K562 (cell line): ENCODE measurements around the gene GMDS. TPM values are rescaled to one million over a fixed set of nuclear protein-coding genes. Genes with fewer than 3 reads are reported as not detected.

Source experiments
- ATAC-seq: fragments of 200-7000 bp; cut with Tn5 transposase; 3 replicates; pipeline ENCODE4 v1.9.1; 2020; ENCODE audit warnings: moderate library complexity
- BruUV-seq: library from RNA; stranded (reverse); fragments of 400-500 nt; replicated peaks from 2 replicates; lab custom pipeline; 2021; lab: Mats Ljungman, UMichigan
- CTCF ChIA-PET: fragments of 300-600 bp; formaldehyde crosslinking; extraction: SDS; loops from one replicate; lab custom pipeline; 2021; ENCODE audit warnings: low intra/inter-chr PET ratio; lab: Yijun Ruan, JAX
- POLR2A ChIA-PET: fragments of 300-600, 350-650 bp; sonication (Branson Sonifier 250); formaldehyde crosslinking; extraction: SDS; loops from one replicate; lab custom pipeline; 2021; ENCODE audit warnings: antibody characterized with exemption, inconsistent platforms; lab: Yijun Ruan, JAX
- DNase-seq, 4 experiments: peaks; one replicate each; pipeline versions ENCODE4 v3.0.0 to v3.0.0-alpha.2; 2011 to 2018; ENCODE audit warnings: low spot score in 3 of 4, mixed read lengths in 3 of 4; ENCODE audit errors: extremely low read depth in 1 of 4
- FAIRE-seq: peaks from 2 replicates; lab custom pipeline; 2011; peaks lifted over from hg19 to GRCh38; lab: Jason Lieb, UNC
- H2AFZ ChIP-seq: 2 replicates; pipeline ENCODE4 v1.6.0; 2011; ENCODE audit warnings: low read depth, low read length, control low read depth, inconsistent platforms
- H3K27ac ChIP-seq: fragments of 200-600 bp; 3 replicates; pipeline ENCODE4 v1.8.0; 2011; ENCODE audit warnings: low read depth, mild to moderate bottlenecking, control low read depth, inconsistent platforms, low read length, moderate library complexity, mixed read lengths; ENCODE audit errors: extremely low read depth
- H3K27me3 ChIP-seq, 2 experiments: fragments of 300-600 bp in 1 of 2; 2 replicates in 1 of 2; 3 replicates in 1 of 2; pipeline versions ENCODE4 v1.6.0 to v1.8.0; 2011; ENCODE audit warnings: inconsistent platforms in 2 of 2, low read length in 2 of 2, mild to moderate bottlenecking in 1 of 2, mixed read lengths in 1 of 2, moderate library complexity in 1 of 2; ENCODE audit not compliant: control insufficient read depth in 2 of 2, insufficient read depth in 2 of 2
- H3K36me3 ChIP-seq: fragments of 300-600 bp; 3 replicates; pipeline ENCODE4 v1.8.0; 2011; ENCODE audit warnings: mild to moderate bottlenecking, low read length, inconsistent platforms; ENCODE audit not compliant: control insufficient read depth, insufficient read depth
- H3K4me1 ChIP-seq, 2 experiments: fragments of 200-600 bp in 1 of 2; replicated peaks in 1 of 2; 2 replicates in 1 of 2; 3 replicates in 1 of 2; pipeline versions ENCODE4 v1.5.1 to v1.8.0; 2011; ENCODE audit warnings: inconsistent platforms in 2 of 2, low read length in 2 of 2, mild to moderate bottlenecking in 1 of 2, mixed read lengths in 1 of 2, moderate library complexity in 1 of 2; ENCODE audit not compliant: control insufficient read depth in 2 of 2, insufficient read depth in 2 of 2
- H3K4me2 ChIP-seq: 2 replicates; pipeline ENCODE4 v1.6.1; 2011; ENCODE audit warnings: low read length, control low read depth, inconsistent platforms, mixed read lengths; ENCODE audit not compliant: insufficient read depth
- H3K4me3 ChIP-seq: fragments of 200-600 bp; sonication (generic), shearing (Covaris generic); 2 replicates; pipeline ENCODE4 v1.5.1; 2016; ENCODE audit warnings: control low read depth, inconsistent platforms
- H3K79me2 ChIP-seq: fragments of 200-600 bp; 3 replicates; pipeline ENCODE4 v1.8.0; 2011; ENCODE audit warnings: low read length, inconsistent platforms; ENCODE audit not compliant: control insufficient read depth, insufficient read depth
- H3K9ac ChIP-seq, 2 experiments: 2 replicates each; pipeline versions ENCODE4 v1.6.0 to v1.6.1; 2011; ENCODE audit warnings: low read depth in 2 of 2, low read length in 2 of 2, control low read depth in 1 of 2, inconsistent platforms in 1 of 2, mild to moderate bottlenecking in 1 of 2, mixed read lengths in 1 of 2; ENCODE audit not compliant: insufficient read depth in 1 of 2
- H3K9me1 ChIP-seq: one replicate; pipeline ENCODE4 v1.6.0; 2011; ENCODE audit warnings: inconsistent platforms, mild to moderate bottlenecking, low read length, moderate library complexity; ENCODE audit not compliant: control insufficient read depth, insufficient read depth
- H3K9me3 ChIP-seq: replicated peaks from 2 replicates; pipeline ENCODE4 v1.5.1; 2011; ENCODE audit warnings: low read depth, low read length, inconsistent platforms; ENCODE audit not compliant: control insufficient read depth, insufficient read depth
- H4K20me1 ChIP-seq: replicated peaks from 2 replicates; pipeline ENCODE4 v1.6.1; 2011; ENCODE audit warnings: low read length, inconsistent platforms, mixed read lengths; ENCODE audit not compliant: control insufficient read depth, insufficient read depth
- BCL6 ChIP-seq: fragments of 250-450 bp; sonication (Bioruptor Pico); IDR thresholded peaks from 2 replicates; pipeline ENCODE4 v1.4.0; 2020
- CBX8 ChIP-seq: fragments of 200-600 bp; sonication (generic); IDR thresholded peaks from 2 replicates; pipeline ENCODE4 v1.6.1; 2012; ENCODE audit warnings: borderline replicate concordance, mixed run types, low read depth, mild to moderate bottlenecking, moderate library complexity, mixed read lengths, low read length, control low read depth, inconsistent platforms; ENCODE audit not compliant: poor library complexity, severe bottlenecking; ENCODE audit errors: extremely low read depth
- CHD1 ChIP-seq: fragments of 200-600 bp; sonication (generic); IDR thresholded peaks from one replicate; pipeline ENCODE4 v1.6.1; 2012; ENCODE audit warnings: mild to moderate bottlenecking, moderate library complexity, low read length, inconsistent platforms
- KDM2B ChIP-seq: fragments of 250-450 bp; sonication (Bioruptor Pico); IDR thresholded peaks from 2 replicates; pipeline ENCODE4 v1.8.0; 2021; ENCODE audit warnings: mild to moderate bottlenecking, moderate library complexity
- SMARCA4 ChIP-seq: fragments of 450-650 bp; IDR thresholded peaks from 2 replicates; pipeline ENCODE4 v1.6.1; 2016
- ZBTB1 ChIP-seq: sonication (generic); formaldehyde crosslinking; IDR thresholded peaks from 2 replicates; pipeline ENCODE4 v1.8.1; 2023; ENCODE audit warnings: missing genetic modification reagents, low read depth, mild to moderate bottlenecking, borderline replicate concordance
- ZNF121 ChIP-seq: sonication (generic); formaldehyde crosslinking; conservative IDR thresholded peaks from 2 replicates; pipeline ENCODE4 v1.8.0; 2022; ENCODE audit warnings: missing genetic modification reagents
- ZNF184 ChIP-seq: sonication (generic); formaldehyde crosslinking; IDR thresholded peaks from 2 replicates; pipeline ENCODE4 v1.5.0; 2020; ENCODE audit warnings: missing genetic modification reagents
- ZNF239 ChIP-seq: fragments of 250-450 bp; sonication (Bioruptor Pico); IDR thresholded peaks from 2 replicates; pipeline ENCODE4 v1.4.0; 2020; ENCODE audit warnings: mild to moderate bottlenecking
- WGBS: fragments of 100-300 bp; shearing (Covaris generic); methylation state at CpG from one replicate; pipeline ENCODE4 v1.1.6; 2016; ENCODE audit warnings: low coverage, mixed read lengths; ENCODE audit not compliant: insufficient coverage; ENCODE audit errors: missing lambda C conversion rate; 5-methylcytosine and 5-hydroxymethylcytosine counted together
- in situ Hi-C: fragments of 300-500 bp; cut with MboI; formaldehyde crosslinking; loops from 4 replicates; pipeline ENCODE4 v1.15.0; 2018; ENCODE audit warnings: inconsistent platforms, mixed read lengths
- intact Hi-C: fragments of 100-400 bp; cut with micrococcal nuclease; formaldehyde crosslinking; loops from 2 replicates; pipeline ENCODE4 v1.14.2; 2022
- polyA plus RNA-seq, 8 experiments: library from polyadenylated mRNA; depleted of rRNA in 4 of 8; stranded (reverse) in 5 of 8; unstranded in 3 of 8; fragments of >200 nt; fragmentation: Nextera tagmentation in 2 of 8; fragmentation: Illumina TruSeq in 1 of 8; extraction: Ambion mirVana in 2 of 8; extraction: Trizol in 1 of 8; gene quantifications; 2 replicates each; pipeline versions ENCODE4 v1.2.1 to v1.2.3, GENCODE V29; 2011 to 2014; ENCODE audit warnings: inconsistent platforms in 1 of 8, missing spikeins in 1 of 8
- total RNA-seq, 7 experiments: library from RNA; depleted of rRNA in 6 of 7; stranded (reverse); fragments of >200 nt in 6 of 7; fragmentation: Illumina TruSeq in 2 of 7; extraction: Trizol in 2 of 7; gene quantifications; 2 replicates each; pipeline versions ENCODE4 v1.2.1 to v1.2.3, GENCODE V29; 2011 to 2021; ENCODE audit warnings: low replicate concordance in 1 of 7
- TF ChIP-seq, protein P1 (sequence below): fragments of 250-450 bp; sonication (Bioruptor Pico); IDR thresholded peaks from 2 replicates; pipeline ENCODE4 v1.5.0; 2020; ENCODE audit warnings: mild to moderate bottlenecking, borderline replicate concordance
- TF ChIP-seq, protein P2 (sequence below): fragments of 250-450 bp; sonication (Bioruptor Pico); IDR thresholded peaks from 2 replicates; pipeline ENCODE4 v1.5.0; 2020; ENCODE audit warnings: mild to moderate bottlenecking
- TF ChIP-seq, protein P3 (sequence below): sonication (generic); formaldehyde crosslinking; IDR thresholded peaks from 2 replicates; pipeline ENCODE4 v1.8.0; 2022; ENCODE audit warnings: missing genetic modification reagents, mild to moderate bottlenecking, moderate library complexity, borderline replicate concordance

The GMDS gene
- total and polyA plus RNA-seq, 9 of the 15 experiments (the other 6 are each of a cell fraction or from before 2014, with no cell fraction given): 0.48 to 31.8 (median 13.4) TPM

- POLR2A ChIA-PET: interaction anchor here (1.9 kb wide), 1 partner anchor 9 kb away, joined by 5 read pairs; no protein-coding TSS in a partner anchor
- H3K9me1 ChIP-seq: no peaks in the 10 kb centered on the region
- CTCF ChIA-PET: no interaction called here
Measured at GRCh38 chr6:1849691-1850090, 395.7 kb downstream of the GMDS start.

More at GRCh38 chr6:1849691-1850090, 395.7 kb downstream of the GMDS start:
- H3K9me3 ChIP-seq: no peaks in the 10 kb centered on the region
- DNase-seq: no peak
- H3K4me3 ChIP-seq: no peak overlapping the region
- no peak overlapping the region for H2AFZ ChIP-seq
- TF ChIP-seq ZNF184 (CRISPR knock-in tag) (no peak), ZNF239 (no peak), KDM2B (no peak), CBX8 (no peak), ZBTB1 (no peak), SMARCA4 (no peak), BCL6 (CRISPR knock-in tag) (no peak), ZNF121 (no peak), CHD1 (no peak)
- TF ChIP-seq, protein P1, sequence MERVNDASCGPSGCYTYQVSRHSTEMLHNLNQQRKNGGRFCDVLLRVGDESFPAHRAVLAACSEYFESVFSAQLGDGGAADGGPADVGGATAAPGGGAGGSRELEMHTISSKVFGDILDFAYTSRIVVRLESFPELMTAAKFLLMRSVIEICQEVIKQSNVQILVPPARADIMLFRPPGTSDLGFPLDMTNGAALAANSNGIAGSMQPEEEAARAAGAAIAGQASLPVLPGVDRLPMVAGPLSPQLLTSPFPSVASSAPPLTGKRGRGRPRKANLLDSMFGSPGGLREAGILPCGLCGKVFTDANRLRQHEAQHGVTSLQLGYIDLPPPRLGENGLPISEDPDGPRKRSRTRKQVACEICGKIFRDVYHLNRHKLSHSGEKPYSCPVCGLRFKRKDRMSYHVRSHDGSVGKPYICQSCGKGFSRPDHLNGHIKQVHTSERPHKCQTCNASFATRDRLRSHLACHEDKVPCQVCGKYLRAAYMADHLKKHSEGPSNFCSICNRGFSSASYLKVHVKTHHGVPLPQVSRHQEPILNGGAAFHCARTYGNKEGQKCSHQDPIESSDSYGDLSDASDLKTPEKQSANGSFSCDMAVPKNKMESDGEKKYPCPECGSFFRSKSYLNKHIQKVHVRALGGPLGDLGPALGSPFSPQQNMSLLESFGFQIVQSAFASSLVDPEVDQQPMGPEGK (CRISPR knock-in tag): no peak
- TF ChIP-seq, protein P2, sequence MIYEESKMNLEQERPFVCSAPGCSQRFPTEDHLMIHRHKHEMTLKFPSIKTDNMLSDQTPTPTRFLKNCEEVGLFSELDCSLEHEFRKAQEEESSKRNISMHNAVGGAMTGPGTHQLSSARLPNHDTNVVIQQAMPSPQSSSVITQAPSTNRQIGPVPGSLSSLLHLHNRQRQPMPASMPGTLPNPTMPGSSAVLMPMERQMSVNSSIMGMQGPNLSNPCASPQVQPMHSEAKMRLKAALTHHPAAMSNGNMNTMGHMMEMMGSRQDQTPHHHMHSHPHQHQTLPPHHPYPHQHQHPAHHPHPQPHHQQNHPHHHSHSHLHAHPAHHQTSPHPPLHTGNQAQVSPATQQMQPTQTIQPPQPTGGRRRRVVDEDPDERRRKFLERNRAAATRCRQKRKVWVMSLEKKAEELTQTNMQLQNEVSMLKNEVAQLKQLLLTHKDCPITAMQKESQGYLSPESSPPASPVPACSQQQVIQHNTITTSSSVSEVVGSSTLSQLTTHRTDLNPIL (CRISPR knock-in tag): no peak
- TF ChIP-seq, protein P3, sequence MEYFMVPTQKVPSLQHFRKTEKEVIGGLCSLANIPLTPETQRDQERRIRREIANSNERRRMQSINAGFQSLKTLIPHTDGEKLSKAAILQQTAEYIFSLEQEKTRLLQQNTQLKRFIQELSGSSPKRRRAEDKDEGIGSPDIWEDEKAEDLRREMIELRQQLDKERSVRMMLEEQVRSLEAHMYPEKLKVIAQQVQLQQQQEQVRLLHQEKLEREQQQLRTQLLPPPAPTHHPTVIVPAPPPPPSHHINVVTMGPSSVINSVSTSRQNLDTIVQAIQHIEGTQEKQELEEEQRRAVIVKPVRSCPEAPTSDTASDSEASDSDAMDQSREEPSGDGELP (CRISPR knock-in tag): no peak
- TF ChIP-seq, all 486 proteins: peak for 0
- no peak overlapping the region for H3K9ac ChIP-seq
- H3K4me1 ChIP-seq: no peaks in the 10 kb centered on the region
- ATAC-seq (no peak), FAIRE-seq (no peak)
- no peak overlapping the region for H3K4me2 ChIP-seq
- in situ Hi-C loops: no loop called here
- H3K79me2 ChIP-seq: no peaks in the 10 kb centered on the region
- peaks cover 9 to 20% of the 10 kb centered on the region in 2 experiments for H3K27me3 ChIP-seq
- no peak overlapping the region for H3K27ac ChIP-seq
- H4K20me1 ChIP-seq: no peaks in the 10 kb centered on the region
- no peaks in the 10 kb centered on the region for H3K36me3 ChIP-seq
- no TSS peak for BruUV-seq
- 2% methylated on average over 5 of the region's 5 CpGs for WGBS
- intact Hi-C loops: no loop called here
